ENCODE results near the gene HTT-AS.
"Not testable (repeated sequence)": the region's sequence is repeated elsewhere in the genome, so short reads cannot be mapped to it uniquely, and the experiment has no call there.

The HTT-AS gene

GRCh38 chr4:3051141-3051897 is 23.0 kb downstream of the HTT-AS start:
- DNase-seq = not testable (repeated sequence)

- DNase-seq = peak in 33 of 56 donors; percentile 7 to 71 (median 40)
These were observed 26.7 kb downstream of the HTT-AS start for GRCh38 chr4:3047464-3048286.

- no peak for DNase-seq
These were observed 27.7 kb downstream of the HTT-AS start for GRCh38 chr4:3046623-3047022.

- DNase-seq = no peak
These were observed 28.2 kb downstream of the HTT-AS start for GRCh38 chr4:3046162-3046561.

GRCh38 chr4:3044870-3045819 is 29.2 kb downstream of the HTT-AS start:
- DNase-seq = peak in 4 of 56 donors; percentile 15 to 26 (median 16)

- no peak for DNase-seq
These were observed 30.9 kb downstream of the HTT-AS start for GRCh38 chr4:3043282-3044020.

- no peak for DNase-seq
These were observed 32.1 kb downstream of the HTT-AS start for GRCh38 chr4:3042226-3042625.

GRCh38 chr4:3041192-3042142 is 32.9 kb downstream of the HTT-AS start:
- DNase-seq = peak in 12 of 56 donors; percentile 2 to 49 (median 23)

- DNase-seq = no peak
These were observed 33.7 kb downstream of the HTT-AS start for GRCh38 chr4:3040452-3041191.

- DNase-seq = no peak
These were observed 34.5 kb downstream of the HTT-AS start for GRCh38 chr4:3039706-3040366.

- no peak for DNase-seq
These were observed 36.3 kb downstream of the HTT-AS start for GRCh38 chr4:3037957-3038461.

- DNase-seq = no peak
These were observed 38.0 kb downstream of the HTT-AS start for GRCh38 chr4:3036131-3036952.

GRCh38 chr4:3035674-3036073 is 38.7 kb downstream of the HTT-AS start:
- no peak for DNase-seq

GRCh38 chr4:3035249-3035648 is 39.1 kb downstream of the HTT-AS start:
- no peak for DNase-seq

GRCh38 chr4:3034231-3034630 is 40.1 kb downstream of the HTT-AS start:
- no peak for DNase-seq

- DNase-seq = no peak
These were observed 42.8 kb downstream of the HTT-AS start for GRCh38 chr4:3031357-3032082.
